AG04450 (cell line): ENCODE measurements around the gene GRAP2. TPM values are rescaled to one million over a fixed set of nuclear protein-coding genes. Genes with fewer than 3 reads are reported as not detected.

Source experiments
- CTCF ChIA-PET: fragments of 300-600, 350-600 bp; formaldehyde crosslinking; extraction: SDS; loops from one replicate; lab custom pipeline; 2022; ENCODE audit warnings: antibody characterized with exemption, inconsistent platforms; lab: Charles Lee
- POLR2A ChIA-PET: fragments of 350-600 bp; formaldehyde crosslinking; extraction: SDS; loops from one replicate; lab custom pipeline; 2021; ENCODE audit warnings: antibody characterized with exemption, inconsistent platforms; lab: Yijun Ruan, JAX
- DNase-seq: peaks from one replicate; pipeline ENCODE4 v3.0.0-alpha.2; 2011; ENCODE audit warnings: low read depth, low spot score
- H3K27ac ChIP-seq: one replicate; pipeline ENCODE4 v1.5.1; 2012; ENCODE audit warnings: low read depth, low read length, control low read depth
- H3K27me3 ChIP-seq: one replicate; pipeline ENCODE4 v1.6.0; 2012; ENCODE audit warnings: low read length; ENCODE audit not compliant: control insufficient read depth, insufficient read depth
- H3K4me3 ChIP-seq: 2 replicates; pipeline ENCODE4 v1.5.1; 2011; ENCODE audit warnings: mild to moderate bottlenecking, low read depth, low read length, control low read depth
- H3K9me3 ChIP-seq: 2 replicates; pipeline ENCODE4 v1.5.1; 2012; ENCODE audit warnings: low read length; ENCODE audit not compliant: control insufficient read depth, insufficient read depth
- polyA plus RNA-seq: library from polyadenylated mRNA; depleted of rRNA; stranded (reverse); fragments of >200 nt; gene quantifications from 2 replicates; pipeline ENCODE4 v1.2.3, GENCODE V29; 2011
- TF ChIP-seq, protein P1 (sequence below): IDR thresholded peaks from 2 replicates; pipeline ENCODE4 v1.5.1; 2011; ENCODE audit warnings: low read depth, low read length, control low read depth, inconsistent platforms

Gene GRAP2
- polyA plus RNA-seq, 1 experiment, result not detected

DNA sequence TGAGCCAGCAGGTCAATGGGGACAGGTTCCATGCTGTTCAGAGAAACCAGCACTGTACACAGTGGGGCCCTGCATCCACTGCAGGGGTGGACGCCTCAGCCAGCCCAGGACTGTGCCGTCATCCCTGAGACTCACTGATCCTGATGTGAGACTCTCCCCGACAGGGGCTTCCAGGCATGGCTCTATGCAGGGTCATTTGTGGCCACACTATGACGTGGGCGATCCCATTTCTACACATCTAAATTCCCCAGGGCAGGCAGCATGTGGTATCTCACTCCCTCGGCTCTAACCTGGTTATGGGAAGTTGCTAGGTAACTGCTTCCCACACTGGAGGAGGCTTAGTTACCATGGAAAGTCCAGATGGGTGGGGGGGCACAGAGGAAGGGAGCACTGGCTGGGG, 79.7 kb downstream of the GRAP2 start:
- no peak overlapping the region for H3K27ac ChIP-seq

DNA sequence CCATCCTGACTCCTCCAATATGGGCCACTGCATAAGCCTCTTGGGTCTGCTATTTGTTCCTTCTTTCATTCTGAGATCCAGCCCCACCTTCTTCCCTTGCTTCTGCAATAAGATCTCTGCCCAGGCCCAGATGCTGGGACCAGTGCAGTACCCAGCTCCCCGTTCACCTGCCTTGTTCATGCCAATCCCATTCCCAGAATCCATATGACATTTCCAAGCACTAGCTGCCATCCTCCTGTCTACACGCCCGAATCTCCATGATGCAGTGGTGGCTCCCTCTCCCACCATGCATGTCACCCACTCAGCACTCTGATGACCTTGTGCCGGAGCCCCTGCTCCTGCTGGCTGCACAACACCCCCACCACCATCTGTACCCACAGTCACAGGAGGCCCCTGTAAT, 82.5 kb downstream of the GRAP2 start:
- Histone ChIP-seq H3K27me3 (peaks cover 21% of the 10 kb centered on the region), H3K9me3 (no peaks in the 10 kb centered on the region), H3K27ac (no peak overlapping the region), H3K4me3 (no peak overlapping the region)
- ChIA-PET POLR2A (no interaction called here), CTCF (interaction anchor here (1.3 kb wide), 1 partner anchor 454 kb away, joined by 4 read pairs; no protein-coding TSS in a partner anchor)
- DNase-seq, result no peak
- TF ChIP-seq, protein P1, sequence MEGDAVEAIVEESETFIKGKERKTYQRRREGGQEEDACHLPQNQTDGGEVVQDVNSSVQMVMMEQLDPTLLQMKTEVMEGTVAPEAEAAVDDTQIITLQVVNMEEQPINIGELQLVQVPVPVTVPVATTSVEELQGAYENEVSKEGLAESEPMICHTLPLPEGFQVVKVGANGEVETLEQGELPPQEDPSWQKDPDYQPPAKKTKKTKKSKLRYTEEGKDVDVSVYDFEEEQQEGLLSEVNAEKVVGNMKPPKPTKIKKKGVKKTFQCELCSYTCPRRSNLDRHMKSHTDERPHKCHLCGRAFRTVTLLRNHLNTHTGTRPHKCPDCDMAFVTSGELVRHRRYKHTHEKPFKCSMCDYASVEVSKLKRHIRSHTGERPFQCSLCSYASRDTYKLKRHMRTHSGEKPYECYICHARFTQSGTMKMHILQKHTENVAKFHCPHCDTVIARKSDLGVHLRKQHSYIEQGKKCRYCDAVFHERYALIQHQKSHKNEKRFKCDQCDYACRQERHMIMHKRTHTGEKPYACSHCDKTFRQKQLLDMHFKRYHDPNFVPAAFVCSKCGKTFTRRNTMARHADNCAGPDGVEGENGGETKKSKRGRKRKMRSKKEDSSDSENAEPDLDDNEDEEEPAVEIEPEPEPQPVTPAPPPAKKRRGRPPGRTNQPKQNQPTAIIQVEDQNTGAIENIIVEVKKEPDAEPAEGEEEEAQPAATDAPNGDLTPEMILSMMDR, result no peak

More for the DNA sequence above, 79.7 kb downstream of the GRAP2 start:
- DNase-seq, result no peak
- H3K4me3 ChIP-seq, result no peak overlapping the region
- POLR2A ChIA-PET, result no interaction called here
- TF ChIP-seq, protein P1, result no peak
- H3K27me3 ChIP-seq, result peaks cover 33% of the 10 kb centered on the region
- CTCF ChIA-PET, result no interaction called here
- no peaks in the 10 kb centered on the region for H3K9me3 ChIP-seq

DNA sequence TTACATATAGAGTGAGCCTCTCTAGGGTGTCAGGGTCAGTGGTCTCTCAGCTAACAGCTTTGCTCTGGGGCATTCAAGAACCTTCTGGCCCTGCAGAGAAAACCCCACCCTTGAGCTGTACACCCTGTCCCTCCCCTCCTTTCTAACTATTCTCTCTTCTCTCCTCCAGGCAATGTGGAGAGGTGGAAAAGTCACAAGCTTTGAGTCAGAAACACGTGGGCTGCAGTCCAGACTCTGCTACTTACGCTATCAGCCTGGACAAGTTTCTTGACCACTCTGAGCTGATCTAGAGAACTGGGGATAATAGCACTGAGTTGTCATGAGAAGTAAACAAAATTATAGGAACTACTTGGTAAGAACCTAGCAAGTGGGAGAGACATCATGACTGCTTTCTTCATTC, 83.1 kb downstream of the GRAP2 start:
- CTCF ChIA-PET, result interaction anchor here (1.3 kb wide), 1 partner anchor 455 kb away, joined by 4 read pairs; no protein-coding TSS in a partner anchor
- TF ChIP-seq, protein P1, result no peak
- Histone ChIP-seq H3K27me3 (peaks cover 24% of the 10 kb centered on the region), H3K9me3 (no peaks in the 10 kb centered on the region), H3K4me3 (no peak overlapping the region), H3K27ac (no peak overlapping the region)
- DNase-seq, result no peak
- POLR2A ChIA-PET, result no interaction called here

DNA sequence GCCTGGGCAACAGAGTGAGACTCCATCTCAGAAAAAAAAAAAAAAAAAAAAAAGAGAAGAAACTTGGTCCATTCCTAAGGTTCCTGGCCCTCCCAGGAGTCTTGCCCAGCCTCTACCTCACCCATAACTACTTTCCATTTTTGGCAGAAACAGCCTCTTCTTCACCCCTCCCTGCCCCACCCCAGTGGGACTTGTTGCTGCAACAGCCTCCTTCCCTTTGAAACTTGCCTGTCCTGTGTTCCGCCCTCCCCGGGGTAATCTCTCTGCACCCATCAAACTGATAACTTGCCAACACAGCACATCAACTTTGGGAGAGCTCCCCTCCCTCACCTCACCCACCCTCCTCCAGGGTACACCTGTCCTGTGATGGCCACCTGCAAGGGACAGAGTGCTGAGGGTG, 83.9 kb downstream of the GRAP2 start:
- H3K9me3 ChIP-seq, result no peaks in the 10 kb centered on the region
- no peak overlapping the region for H3K27ac ChIP-seq
- H3K27me3 ChIP-seq, result peaks cover 23% of the 10 kb centered on the region
- TF ChIP-seq, protein P1, result no peak
- ChIA-PET CTCF (interaction anchor here (1.3 kb wide), 1 partner anchor 456 kb away, joined by 4 read pairs; no protein-coding TSS in a partner anchor), POLR2A (no interaction called here)
- no peak for DNase-seq
- no peak overlapping the region for H3K4me3 ChIP-seq

DNA sequence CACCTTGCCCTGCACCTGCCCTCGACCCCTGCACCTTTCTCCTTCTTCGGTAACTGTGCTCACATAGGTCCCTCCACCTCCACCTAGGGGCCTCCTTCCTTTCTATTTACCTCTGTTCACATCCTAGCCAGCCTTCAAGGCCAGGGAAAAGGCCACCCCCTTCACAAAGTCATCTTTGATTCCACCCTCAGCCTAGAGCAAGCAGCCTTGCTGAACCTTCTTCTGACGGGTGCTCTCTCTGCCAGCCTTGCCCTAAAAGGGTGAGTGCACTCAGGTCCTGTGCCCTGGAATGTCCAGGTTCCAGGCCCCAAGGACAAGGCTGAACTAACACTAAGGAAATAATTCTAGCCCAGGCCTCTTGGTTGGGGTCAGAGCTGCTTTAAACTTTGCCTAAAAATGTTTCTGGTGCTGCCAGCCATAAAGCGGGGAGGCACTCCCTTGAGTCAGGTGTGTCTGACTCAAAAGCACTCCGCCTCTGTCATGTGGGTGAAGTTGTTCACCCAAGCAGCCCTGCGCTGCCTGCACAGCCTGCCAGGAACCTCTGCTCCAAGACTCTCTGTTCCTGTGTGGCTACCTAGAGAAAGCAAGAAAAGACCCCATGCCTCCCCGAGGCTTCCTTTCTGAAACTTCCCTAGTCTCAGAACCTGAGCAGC, 84.6 kb downstream of the GRAP2 start:
- POLR2A ChIA-PET, result no interaction called here
- Histone ChIP-seq H3K27ac (no peak overlapping the region), H3K27me3 (peaks cover 17% of the 10 kb centered on the region), H3K9me3 (no peaks in the 10 kb centered on the region), H3K4me3 (no peak overlapping the region)
- TF ChIP-seq, protein P1, result no peak
- no peak for DNase-seq
- CTCF ChIA-PET, result no interaction called here
